SHP77 (cell line): ENCODE data around the gene MUSTN1.

Experiments
- DNase-seq, 2 experiments: peaks; one replicate each; lab custom pipeline; 2025; lab: John Stamatoyannopoulos, UW

MUSTN1 gene

DNA sequence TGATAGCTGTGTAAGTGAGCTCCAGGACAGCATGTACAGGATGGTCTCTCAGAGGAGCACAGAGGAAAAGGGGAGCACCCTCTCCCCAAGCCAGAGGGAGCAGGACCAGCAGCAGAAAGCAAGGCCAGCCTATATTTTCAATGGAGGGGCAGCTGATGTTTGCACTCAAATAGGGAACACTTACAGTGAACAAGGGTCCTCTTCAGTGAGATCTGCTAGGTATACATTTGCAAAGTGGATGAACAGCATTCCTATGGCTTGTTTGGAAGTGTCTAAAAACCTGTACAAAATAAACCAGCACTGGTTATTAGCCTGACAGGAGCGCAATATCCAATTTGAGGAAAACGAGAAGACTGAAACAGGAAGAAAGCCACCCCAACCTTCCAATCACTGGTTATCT, 17.6 kb upstream of the MUSTN1 start:
- DNase-seq: no peak

- DNase-seq: peak; percentile 25 to 40
These were observed 16.5 kb upstream of the MUSTN1 start for GRCh38 chr3:52851348-52851747.

DNA sequence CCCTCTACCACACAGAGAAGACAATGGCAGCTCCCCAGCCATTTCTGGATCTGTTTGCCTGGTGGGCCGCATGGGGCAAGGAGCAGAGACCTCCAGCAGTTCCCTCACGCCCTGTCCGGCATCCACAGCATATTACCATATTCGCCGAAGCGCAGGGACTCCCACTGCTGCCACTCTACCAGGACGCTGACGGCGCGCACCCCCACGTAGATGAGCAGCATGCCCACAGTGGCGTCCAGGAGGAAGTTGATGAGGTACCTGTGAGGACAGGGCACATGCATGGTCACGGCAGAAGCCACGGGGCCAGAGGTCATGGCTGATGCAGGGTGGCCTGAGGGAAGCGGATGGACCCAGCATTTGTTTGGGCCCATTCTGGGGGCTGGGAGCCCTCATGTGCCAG, 14.8 kb upstream of the MUSTN1 start:
- no peak for DNase-seq

- no peak for DNase-seq
These were observed 13.8 kb upstream of the MUSTN1 start for GRCh38 chr3:52848617-52849016.

- DNase-seq: no peak
These were observed 12.9 kb upstream of the MUSTN1 start for GRCh38 chr3:52847726-52848125.

DNA sequence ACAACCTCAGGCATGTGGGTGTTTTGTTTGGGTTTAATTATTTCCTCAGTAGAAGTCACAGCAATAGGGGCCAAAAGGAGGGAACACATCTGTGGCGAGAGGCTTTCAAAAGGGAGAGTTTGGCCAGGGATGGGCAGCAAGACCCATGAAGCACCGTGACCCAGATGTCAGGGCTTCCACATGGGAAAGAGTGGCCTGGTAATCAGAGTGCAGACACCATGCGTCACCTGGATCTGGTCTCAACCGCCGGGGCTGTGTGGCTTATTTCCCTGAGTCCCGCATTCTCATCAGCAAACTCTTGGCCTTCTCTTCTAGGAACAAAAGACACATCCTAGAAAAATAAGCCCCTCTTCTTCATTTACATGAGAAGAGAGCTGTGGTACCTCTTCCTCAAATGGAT, 12.4 kb upstream of the MUSTN1 start:
- DNase-seq: no peak

DNA sequence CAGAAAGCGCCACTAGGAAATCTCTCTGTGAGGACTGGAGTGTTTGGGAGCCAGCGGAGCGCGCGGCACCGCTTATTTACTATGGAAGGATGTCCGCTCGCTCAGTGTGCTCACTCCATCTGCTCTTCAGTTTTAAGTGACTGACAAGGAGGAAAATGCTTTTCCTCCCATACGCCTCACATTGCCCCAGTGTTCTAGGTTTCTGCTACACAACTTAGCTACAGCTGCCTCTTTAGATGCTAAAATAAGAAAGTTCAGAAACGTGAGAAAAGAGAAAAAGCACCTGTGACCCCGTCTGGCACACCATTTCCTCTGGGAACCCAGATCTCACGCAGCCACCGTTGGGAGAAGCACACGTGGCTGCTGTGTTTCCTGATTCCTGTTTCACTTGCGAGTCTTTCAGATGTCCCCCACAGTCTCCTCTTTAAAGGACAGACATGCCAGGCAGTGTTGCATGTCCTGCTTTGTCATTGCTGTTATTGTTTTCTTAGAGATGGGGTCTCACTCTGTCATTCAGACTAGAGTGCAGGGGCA, 11.7 kb upstream of the MUSTN1 start:
- no peak for DNase-seq

GRCh38 chr3:52845691-52846431, 11.0 kb upstream of the MUSTN1 start:
- DNase-seq: no peak

DNA sequence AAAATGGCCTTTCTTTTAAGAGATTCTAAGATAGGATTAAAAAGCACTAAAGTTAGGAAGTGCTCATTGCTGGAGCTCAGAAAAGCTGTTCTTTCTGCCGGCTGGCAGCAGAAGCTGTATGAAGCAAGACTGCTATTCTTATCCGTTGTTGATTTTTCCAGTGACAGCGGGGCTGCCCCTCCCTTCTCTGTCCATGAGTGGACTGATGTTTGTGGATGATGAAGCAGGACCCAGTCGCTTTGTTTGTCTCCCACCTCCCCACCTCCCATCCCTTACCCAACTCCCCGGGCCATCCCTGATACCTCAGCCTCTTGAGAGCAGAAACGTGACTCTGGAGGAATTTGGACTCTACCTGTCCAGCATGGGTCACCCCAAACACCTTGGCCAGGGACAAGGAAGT, 10.3 kb upstream of the MUSTN1 start:
- DNase-seq: peak; percentile 17 to 24

DNA sequence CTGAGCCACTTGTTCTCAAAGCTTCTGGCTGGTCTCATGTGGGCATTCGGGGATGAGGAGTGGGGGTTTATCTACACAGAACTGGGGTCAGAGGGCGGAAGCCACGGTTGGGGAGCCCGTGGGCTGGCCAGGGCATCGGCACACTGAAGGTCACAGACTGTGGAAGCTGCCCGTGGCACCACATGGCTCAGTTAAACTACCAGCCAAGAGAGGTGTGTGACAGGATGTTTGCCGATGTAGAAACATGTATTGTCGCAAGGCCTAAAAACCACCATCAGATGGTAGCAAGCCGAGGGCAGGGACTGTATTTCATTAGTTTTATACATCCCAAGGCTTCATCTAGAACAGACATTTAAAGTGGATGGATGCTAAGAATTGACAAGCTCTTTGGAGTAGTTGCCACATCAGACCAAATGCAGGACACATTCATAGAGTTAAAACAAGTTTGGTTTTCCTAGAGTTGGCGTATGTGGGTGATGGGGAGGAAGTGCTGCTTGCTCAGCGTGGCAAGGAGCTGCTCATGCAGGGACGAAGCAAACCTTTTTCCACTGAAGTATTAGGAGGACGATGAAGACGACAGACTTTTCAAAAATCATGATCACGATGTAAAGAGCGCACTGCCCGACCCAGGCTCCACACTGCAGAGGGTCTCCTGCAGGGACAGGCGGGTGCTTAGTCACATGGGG, 9.6 kb upstream of the MUSTN1 start:
- DNase-seq: no peak

- no peak for DNase-seq
These were observed 9.1 kb upstream of the MUSTN1 start for GRCh38 chr3:52843881-52844280.

- no peak for DNase-seq
These were observed 8.5 kb upstream of the MUSTN1 start for GRCh38 chr3:52843108-52843865.

DNA sequence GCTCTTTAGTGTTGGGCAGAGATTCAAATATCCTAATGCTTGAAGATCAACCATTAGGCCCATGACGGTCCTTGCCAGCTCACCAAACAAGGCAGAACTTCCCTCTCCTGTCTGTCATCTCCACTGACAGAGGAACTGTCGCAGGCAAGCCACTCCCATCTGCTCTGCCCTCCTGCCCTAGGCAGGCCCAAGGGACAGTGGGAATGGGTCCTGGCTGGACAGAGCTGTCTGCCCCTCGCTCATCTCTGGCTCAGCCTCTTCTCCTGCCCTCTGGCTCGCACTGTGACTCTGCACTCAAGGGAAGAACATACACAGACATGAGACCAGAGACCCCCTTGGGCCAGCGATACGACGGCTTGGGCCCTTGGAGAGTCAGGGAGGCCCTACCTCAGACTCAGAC, 7.6 kb upstream of the MUSTN1 start:
- DNase-seq: no peak

- no peak for DNase-seq
These were observed 7.1 kb upstream of the MUSTN1 start for GRCh38 chr3:52841981-52842340.

GRCh38 chr3:52841211-52841980, 6.6 kb upstream of the MUSTN1 start:
- no peak for DNase-seq

GRCh38 chr3:52839892-52840545, 5.2 kb upstream of the MUSTN1 start:
- no peak for DNase-seq

GRCh38 chr3:52839268-52839575, 4.4 kb upstream of the MUSTN1 start:
- DNase-seq: no peak

DNA sequence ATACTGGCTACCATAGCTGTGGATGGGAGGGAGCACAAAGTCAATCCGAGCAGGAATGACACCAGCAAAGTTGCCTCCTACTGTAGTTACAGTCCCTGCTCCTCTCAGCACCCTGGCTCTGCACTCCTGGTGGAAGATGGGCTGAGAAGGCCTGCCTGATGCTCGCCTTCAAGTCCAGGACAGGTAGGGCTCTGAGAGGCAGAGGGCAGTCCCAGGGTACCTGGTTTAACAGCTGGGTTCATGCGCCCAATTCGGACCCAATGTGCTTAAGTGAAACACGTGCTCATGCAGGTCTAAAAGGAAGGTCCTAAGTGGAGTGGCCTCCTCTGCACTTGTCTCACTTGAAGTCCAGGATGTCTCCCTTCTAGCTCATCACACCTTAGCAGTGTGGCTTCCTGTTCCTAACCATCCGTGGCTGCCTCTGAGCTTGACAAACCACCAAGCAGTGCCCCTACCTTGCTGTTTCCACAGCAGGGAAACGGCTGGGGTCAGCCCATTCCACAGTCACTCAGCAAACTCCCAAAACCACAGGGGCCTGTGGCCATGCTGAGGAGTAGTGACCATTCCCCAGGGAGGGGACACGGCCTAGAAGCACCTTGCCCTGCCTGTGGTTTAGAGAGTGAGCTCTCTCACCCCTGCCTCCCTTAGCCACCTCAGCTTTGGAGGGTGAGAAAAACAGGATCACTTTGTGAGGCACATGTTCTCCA, 3.9 kb upstream of the MUSTN1 start:
- no peak for DNase-seq

DNA sequence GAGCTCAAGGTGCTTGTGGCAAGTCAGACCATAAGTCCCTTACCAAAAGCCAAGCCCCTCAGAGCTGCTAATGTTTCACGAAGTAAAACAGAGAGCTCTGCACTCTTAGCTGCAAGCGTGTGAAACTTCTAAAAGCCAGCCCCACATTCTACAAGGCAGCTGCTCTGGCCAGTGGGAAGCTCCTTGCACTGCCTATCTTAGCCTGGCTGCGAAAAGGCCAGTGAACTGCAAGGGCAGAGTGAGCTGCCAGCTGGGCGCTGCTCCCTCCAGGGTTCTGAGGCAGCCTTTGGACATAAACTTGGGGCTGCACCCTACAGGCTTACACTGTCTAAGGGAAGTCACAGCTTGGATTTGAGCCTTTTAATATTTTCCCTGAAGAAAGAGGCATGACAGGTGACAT, 2.2 kb upstream of the MUSTN1 start:
- no peak for DNase-seq

GRCh38 chr3:52836471-52836845, 1.6 kb upstream of the MUSTN1 start:
- no peak for DNase-seq
